HG03135 (cell line): Measurements from ENCODE around the gene ZNF92.
"Not testable (repeated sequence)": the region's sequence is repeated elsewhere in the genome, so short reads cannot be mapped to it uniquely, and the experiment has no call there.

ENCODE experiments used
- ATAC-seq: cut with Tn5 transposase; IDR thresholded peaks from one replicate; pipeline ENCODE4 v1.9.1; 2021; ENCODE audit warnings: mild to moderate bottlenecking, moderate library complexity; ENCODE audit not compliant: unreplicated experiment

ZNF92 gene

GRCh38 chr7:65373608-65374351 lies at the start of gene ZNF92:
ZNF92 (plus strand) TSS chr7:65373855; CDS start chr7:65373998, 143 bp downstream.
- peak; percentile 100 for ATAC-seq

DNA sequence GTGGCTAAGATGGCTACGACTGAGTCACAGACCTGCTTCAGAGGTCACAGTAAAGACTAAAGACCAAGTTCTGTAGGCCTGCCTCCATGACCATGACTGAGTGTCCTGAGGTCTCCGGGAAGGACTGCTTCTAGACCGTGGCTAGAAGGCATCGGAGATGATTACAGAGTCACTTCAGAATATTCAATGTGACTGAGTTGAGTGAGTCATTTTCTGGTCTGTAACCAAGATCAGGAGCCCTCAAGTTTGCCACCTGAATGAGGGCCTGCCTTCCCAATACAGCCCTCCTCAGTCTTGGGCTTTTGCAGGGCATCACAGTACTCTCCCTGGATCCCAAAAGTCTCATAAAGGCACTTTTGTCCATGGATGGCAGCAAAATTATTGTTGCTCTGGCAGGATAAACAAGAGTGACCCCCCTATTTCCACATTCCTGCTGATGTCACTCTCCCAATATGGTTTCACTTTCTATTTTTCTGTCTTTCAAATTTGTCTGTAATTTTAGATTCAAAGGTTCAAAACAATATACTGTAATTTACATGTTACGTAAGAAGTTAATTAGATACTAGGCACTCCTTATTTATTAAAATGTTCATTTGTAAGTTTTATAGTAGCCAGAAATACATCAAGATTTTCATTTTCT lies 47.7 kb upstream of the ZNF92 start:
- no peak for ATAC-seq

DNA sequence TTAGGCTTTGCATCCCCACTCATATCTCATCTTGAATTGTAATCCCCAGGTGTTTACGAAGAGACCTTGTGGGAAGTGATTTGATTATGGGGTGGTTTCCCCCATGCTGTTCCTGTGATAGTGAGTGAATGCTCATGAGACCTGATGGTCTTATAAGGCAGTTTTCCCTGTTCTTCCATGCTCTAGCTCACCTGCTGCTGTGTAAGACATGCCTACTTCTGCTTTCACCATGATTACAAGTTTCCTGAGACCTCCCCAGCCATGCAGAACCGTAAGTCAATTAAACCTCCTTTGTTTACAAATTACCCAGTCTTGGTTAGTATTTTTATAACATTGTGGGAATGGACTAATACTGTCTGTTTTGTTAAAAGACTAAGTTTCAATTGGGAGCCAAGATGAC lies 35.3 kb upstream of the ZNF92 start:
- ATAC-seq = no peak

DNA sequence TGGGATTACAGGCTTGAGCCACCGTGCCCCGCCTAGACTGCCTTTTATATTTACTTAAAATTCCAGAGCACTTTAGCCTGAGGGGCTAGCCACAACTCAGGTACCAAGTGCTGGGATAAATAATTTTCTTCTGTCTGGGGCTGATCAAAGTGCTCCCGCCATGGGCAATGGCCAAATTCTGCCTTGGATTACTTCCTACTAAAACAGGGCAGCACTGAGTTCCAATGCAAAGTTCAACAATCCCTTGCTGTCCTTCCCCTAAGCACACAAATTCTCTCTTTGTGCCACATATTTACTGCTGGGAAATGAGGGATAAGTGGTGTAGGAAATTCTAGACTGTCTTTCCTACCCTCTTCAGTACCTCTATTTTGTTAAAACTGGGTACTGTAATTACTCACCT lies 34.4 kb upstream of the ZNF92 start:
- ATAC-seq = no peak

- no peak for ATAC-seq
Measured at GRCh38 chr7:65342723-65343629, 30.7 kb upstream of the ZNF92 start.

DNA sequence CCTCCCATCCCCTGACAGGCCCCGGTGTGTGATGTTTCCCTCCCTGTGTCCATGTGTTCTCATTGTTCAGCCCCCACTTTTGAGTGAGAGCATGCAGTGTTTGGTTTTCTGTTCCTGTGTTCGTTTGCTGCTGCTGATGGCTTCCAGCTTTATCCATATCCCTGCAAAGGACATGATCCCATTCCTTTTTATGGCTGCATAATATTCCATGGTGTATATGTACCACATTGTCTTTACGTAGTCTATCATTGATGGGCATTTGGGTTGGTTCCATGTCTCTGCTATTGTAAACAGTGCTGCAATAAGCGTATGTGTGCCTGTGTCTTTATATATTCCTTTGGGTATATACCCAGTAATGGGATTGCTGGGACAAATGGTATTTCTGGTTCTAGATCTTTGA lies 29.1 kb upstream of the ZNF92 start:
- ATAC-seq = not testable (repeated sequence)

GRCh38 chr7:65354263-65354662 lies 19.4 kb upstream of the ZNF92 start:
- no peak for ATAC-seq

DNA sequence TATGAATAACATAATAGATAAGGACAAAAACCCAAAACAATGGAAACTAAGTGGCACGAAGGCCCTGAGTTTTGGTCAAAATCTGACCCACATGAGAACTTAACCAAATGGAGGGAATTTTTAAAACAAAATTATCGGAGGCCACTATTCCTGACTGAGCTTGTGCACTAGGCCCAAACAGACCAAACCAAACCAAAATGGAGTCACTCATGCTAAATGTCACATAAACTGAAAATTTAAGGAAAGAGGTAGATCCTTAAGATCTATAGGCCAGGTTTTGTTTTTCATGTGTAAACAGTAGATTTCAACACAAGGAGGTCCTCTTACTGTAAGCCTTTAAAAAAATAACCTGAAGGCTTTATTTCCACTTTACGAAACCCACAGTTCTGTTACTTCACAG lies 3.8 kb upstream of the ZNF92 start:
- ATAC-seq = no peak

DNA sequence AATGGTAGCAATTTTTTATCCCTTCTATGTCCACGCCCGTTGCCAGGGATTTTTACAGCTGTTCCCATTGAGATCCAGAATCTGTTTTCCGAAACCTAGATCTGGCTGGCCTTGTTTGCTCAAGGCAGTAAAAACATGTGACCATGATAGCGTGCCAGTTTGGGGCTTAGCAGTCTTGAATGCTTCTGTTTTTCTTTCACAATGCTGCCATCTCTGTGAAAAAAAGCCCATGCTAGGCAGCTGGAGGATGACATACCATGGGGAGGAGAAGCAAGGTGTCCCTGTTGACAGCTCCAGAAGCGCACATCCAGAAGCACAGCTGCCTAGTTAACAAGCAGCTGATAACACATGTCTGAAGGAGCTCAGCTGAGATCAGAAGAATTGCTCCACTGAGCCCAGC lies 2.2 kb upstream of the ZNF92 start:
- no peak for ATAC-seq

DNA sequence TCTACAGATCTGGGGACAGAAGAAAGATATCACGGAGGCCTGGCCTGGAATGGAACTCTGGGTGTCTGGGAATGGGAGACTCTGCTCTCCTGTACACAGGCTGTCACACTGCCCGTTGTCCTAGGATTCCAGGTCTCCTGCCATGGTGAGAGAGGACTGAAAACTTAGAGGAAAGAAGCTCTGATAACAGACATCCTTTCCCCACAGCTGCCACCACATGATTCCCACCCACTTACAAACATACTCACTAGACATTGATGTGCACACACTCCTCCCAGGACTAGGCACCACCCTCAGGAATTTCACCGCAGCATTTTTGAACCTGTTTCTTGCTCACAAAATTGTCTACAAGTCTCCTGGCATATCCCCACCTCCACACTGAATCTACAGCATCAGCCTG lies 5.7 kb downstream of the ZNF92 start:
- no peak for ATAC-seq

GRCh38 chr7:65381742-65382141 lies 8.1 kb downstream of the ZNF92 start:
- ATAC-seq = no peak

- ATAC-seq = no peak
Measured at GRCh38 chr7:65382452-65382851, 8.8 kb downstream of the ZNF92 start.

DNA sequence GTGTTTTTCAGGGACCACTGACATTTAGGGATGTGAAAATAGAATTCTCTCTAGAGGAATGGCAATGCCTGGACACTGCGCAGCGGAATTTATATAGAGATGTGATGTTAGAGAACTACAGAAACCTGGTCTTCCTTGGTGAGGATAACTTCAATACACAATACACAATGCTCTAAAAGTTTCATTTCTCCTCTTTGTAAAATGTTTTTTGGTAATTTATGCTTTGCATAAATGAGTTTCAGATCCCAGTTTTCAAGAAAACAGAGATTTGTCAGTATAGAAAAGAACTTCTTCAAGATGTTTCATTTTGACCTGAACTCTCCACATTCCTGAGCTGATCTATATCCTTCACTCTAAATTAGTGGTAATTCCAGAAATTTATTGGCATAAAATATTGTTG lies 14.2 kb downstream of the ZNF92 start:
- ATAC-seq = no peak

GRCh38 chr7:65390588-65390987 lies 16.9 kb downstream of the ZNF92 start:
- ATAC-seq = no peak

GRCh38 chr7:65397730-65398142 lies 24.1 kb downstream of the ZNF92 start:
- no peak for ATAC-seq

- ATAC-seq = not testable (repeated sequence)
Measured at GRCh38 chr7:65398671-65399070, 25.0 kb downstream of the ZNF92 start.

DNA sequence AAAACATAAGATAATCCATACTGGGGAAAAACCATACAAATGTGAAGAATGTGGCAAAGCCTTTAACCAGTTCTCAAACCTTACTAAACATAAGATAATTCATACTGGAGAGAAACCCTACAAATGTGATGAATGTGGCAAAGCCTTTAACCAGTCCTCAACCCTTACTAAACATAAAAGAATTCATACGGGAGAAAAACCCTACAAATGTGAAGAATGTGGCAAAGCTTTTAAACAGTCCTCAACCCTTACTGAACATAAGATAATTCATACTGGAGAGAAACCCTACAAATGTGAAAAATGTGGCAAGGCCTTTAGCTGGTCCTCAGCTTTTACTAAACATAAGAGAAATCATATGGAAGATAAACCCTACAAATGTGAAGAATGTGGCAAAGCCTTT lies 25.4 kb downstream of the ZNF92 start:
- ATAC-seq = not testable (repeated sequence)

DNA sequence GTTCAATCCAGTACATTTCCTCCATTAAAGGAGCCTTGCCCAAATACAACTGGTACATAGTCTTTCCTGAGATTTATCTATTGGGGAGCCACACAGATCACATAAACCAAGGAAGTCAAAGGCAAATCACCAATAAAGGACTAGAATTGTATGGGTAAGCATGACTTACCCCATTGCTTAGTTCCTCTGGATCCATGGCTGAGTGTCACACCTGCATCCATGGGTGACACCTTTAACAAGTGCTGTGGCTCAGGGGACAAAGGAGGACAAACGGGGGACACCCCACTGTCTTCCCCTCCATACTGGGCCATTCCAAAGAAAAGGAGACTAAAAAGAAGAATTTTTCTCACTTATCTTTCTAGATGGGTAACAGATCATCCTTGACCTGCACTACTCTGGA lies 30.4 kb downstream of the ZNF92 start:
- no peak for ATAC-seq

DNA sequence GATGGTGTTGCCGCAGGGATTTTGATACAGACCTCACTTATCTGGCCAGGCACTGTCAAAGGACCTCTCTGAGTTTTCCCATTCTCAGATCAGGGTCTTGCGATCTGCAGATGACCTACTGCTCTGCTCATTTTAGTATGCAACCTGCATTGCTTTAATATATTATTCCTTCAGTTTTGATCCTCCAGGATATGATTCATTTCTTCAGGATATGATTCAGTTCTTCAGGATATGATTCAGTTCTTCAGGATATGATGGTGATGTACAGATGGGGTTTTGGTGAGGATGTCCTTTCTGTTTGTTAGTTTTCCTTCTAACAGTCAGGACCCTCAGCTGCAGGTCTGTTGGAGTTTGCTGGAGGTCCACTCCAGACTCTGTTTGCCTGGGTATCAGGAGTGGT lies 33.1 kb downstream of the ZNF92 start:
- ATAC-seq = not testable (repeated sequence)

GRCh38 chr7:65409363-65409762 lies 35.7 kb downstream of the ZNF92 start:
- ATAC-seq = no peak

GRCh38 chr7:65411249-65411648 lies 37.6 kb downstream of the ZNF92 start:
- ATAC-seq = no peak

DNA sequence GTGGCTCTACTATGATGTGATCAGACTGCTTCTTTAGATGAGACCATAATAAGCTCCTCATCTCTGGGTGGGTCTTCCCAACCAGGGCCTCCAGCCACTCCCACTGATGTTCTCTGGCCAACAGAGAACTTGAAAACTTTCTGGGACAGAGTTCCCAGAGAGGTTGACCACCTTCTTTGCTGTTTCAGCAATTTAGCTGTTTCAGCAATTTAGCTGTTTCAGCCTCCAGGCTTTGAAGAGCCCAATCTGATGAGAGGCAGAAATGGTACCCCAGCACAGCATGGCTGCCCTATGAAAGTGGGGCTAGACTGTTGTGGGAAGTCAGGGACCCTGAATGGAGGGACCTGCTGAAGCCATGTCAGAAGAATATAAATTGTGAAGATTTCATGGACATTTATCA lies 49.0 kb downstream of the ZNF92 start:
- ATAC-seq = no peak
